ENCODE data around the gene MOB3A.
A peak's percentile ranks its signal among the peaks of the same experiment; 100 is the strongest.

MOB3A gene

GRCh38 chr19:2058570-2059421, 37.3 kb downstream of the MOB3A start:
- DNase-seq, result no peak

- DNase-seq, result no peak
Measured at GRCh38 chr19:2057484-2058469, 38.3 kb downstream of the MOB3A start.

GRCh38 chr19:2056837-2057192, 39.3 kb downstream of the MOB3A start:
- DNase-seq, result no peak

GRCh38 chr19:2055931-2056836, 39.9 kb downstream of the MOB3A start:
- peak in 1 of 2 donors; percentile 54 for DNase-seq

GRCh38 chr19:2054763-2055162, 41.4 kb downstream of the MOB3A start:
- no peak for DNase-seq

- DNase-seq, result no peak
Measured at GRCh38 chr19:2053601-2054389, 42.3 kb downstream of the MOB3A start.

- DNase-seq, result peak; percentile 72 to 78
Measured at GRCh38 chr19:2051773-2052704, 44.1 kb downstream of the MOB3A start.

GRCh38 chr19:2050991-2051772, 44.9 kb downstream of the MOB3A start, which contains the start of gene MKNK2:
TSS of gene MKNK2 (minus strand) at chr19:2051244. CDS start at chr19:2050851, 393 bp downstream.
- DNase-seq, result peak; percentile 88 to 93

GRCh38 chr19:2050349-2050990, 45.7 kb downstream of the MOB3A start:
- no peak for DNase-seq

- peak; percentile 75 to 85 for DNase-seq
Measured at GRCh38 chr19:2049741-2050348, 46.3 kb downstream of the MOB3A start.

- no peak for DNase-seq
Measured at GRCh38 chr19:2048959-2049740, 47.0 kb downstream of the MOB3A start.

- DNase-seq, result no peak
Measured at GRCh38 chr19:2048104-2048958, 47.8 kb downstream of the MOB3A start.

- no peak for DNase-seq
Measured at GRCh38 chr19:2047449-2048103, 48.5 kb downstream of the MOB3A start.

- DNase-seq, result no peak
Measured at GRCh38 chr19:2047076-2047448, 49.1 kb downstream of the MOB3A start.

GRCh38 chr19:2046046-2046907, 49.8 kb downstream of the MOB3A start:
- DNase-seq, result no peak
